B cell (primary cell): Measurements from ENCODE around the gene UAP1L1. TPM values are rescaled to one million over a fixed set of nuclear protein-coding genes. Genes with fewer than 3 reads are reported as not detected.
A peak's percentile ranks its signal among the peaks of the same experiment; 100 is the strongest.

Experiments
- ATAC-seq: fragments of 200-7000 bp; cut with Tn5 transposase; one replicate; pipeline ENCODE4 v1.10.0; 2021; ENCODE audit warnings: low read depth, mild to moderate bottlenecking, moderate number of reproducible peaks, moderate library complexity
- CTCF ChIA-PET: fragments of 350-600 bp; sonication (Branson Sonifier 250); formaldehyde crosslinking; loops from one replicate; lab custom pipeline; 2021; ENCODE audit warnings: antibody characterized with exemption, inconsistent platforms; lab: Charles Lee
- POLR2A ChIA-PET: fragments of 350-600 bp; sonication (Branson Sonifier 250); formaldehyde crosslinking; loops from one replicate; lab custom pipeline; 2021; ENCODE audit warnings: antibody characterized with exemption; lab: Charles Lee
- DNase-seq: peaks from one replicate; pipeline ENCODE4 v3.0.0; 2013
- H2AFZ ChIP-seq: 2 replicates; pipeline ENCODE4 v1.6.1; 2012; ENCODE audit warnings: mild to moderate bottlenecking, low read depth, low read length; ENCODE audit not compliant: insufficient read depth, poor library complexity, severe bottlenecking
- H3K27ac ChIP-seq, 2 donors: 1 replicate in 1 of 2; 2 replicates in 1 of 2; pipeline ENCODE4 v1.5.1; 2012 to 2013; ENCODE audit warnings: low read length in 2 of 2, mild to moderate bottlenecking in 2 of 2, moderate library complexity in 1 of 2
- H3K27me3 ChIP-seq, 4 experiments: fragments of 200-600 bp in 1 of 4; sonication (generic) in 1 of 4; replicated peaks in 1 of 4; 1 replicate in 2 of 4; 2 replicates in 2 of 4; pipeline versions ENCODE4 v1.6.1 to v1.7.0; 2013 to 2016; ENCODE audit warnings: low read length in 3 of 4, mild to moderate bottlenecking in 2 of 4, mixed read lengths in 1 of 4, moderate library complexity in 1 of 4; ENCODE audit not compliant: insufficient read depth in 4 of 4, control insufficient read depth in 3 of 4; ENCODE audit errors: control extremely low read depth in 1 of 4
- H3K36me3 ChIP-seq, 2 experiments: replicated peaks in 1 of 2; 1 replicate in 1 of 2; 2 replicates in 1 of 2; pipeline versions ENCODE4 v1.6.1 to v1.7.1; 2013; ENCODE audit warnings: low read length in 1 of 2; ENCODE audit not compliant: insufficient read depth in 2 of 2, control insufficient read depth in 1 of 2; ENCODE audit errors: control extremely low read depth in 1 of 2, extremely low read depth in 1 of 2
- H3K4me1 ChIP-seq, 2 donors: fragments of 200-600 bp in 1 of 2; sonication (generic) in 1 of 2; 1 replicate in 1 of 2; 2 replicates in 1 of 2; pipeline versions ENCODE4 v1.5.1 to v1.6.1; 2013 to 2017; ENCODE audit warnings: low read length in 2 of 2; ENCODE audit not compliant: control insufficient read depth in 2 of 2, insufficient read depth in 2 of 2
- H3K4me2 ChIP-seq: replicated peaks from 2 replicates; pipeline ENCODE3; 2012; ENCODE audit warnings: mild to moderate bottlenecking, low read depth, low read length; ENCODE audit not compliant: poor library complexity, severe bottlenecking
- H3K4me3 ChIP-seq, 5 experiments: fragments of 200-600 bp in 1 of 5; sonication (generic) in 1 of 5; 1 replicate in 3 of 5; 2 replicates in 2 of 5; pipeline versions ENCODE4 v1.5.1 to v1.7.0; 2011 to 2016; ENCODE audit warnings: low read length in 4 of 5, mild to moderate bottlenecking in 4 of 5, low read depth in 2 of 5, control low read depth in 1 of 5, moderate library complexity in 1 of 5; ENCODE audit not compliant: insufficient read depth in 1 of 5; ENCODE audit errors: control extremely low read depth in 1 of 5, extremely low read depth in 1 of 5
- H3K79me2 ChIP-seq: fragments of 200-600 bp; sonication (generic); one replicate; pipeline ENCODE4 v1.6.0; 2016; ENCODE audit warnings: low read length; ENCODE audit not compliant: control insufficient read depth, insufficient read depth
- H3K9ac ChIP-seq: fragments of 200-600 bp; sonication (generic); 2 replicates; pipeline ENCODE4 v1.6.1; 2017; ENCODE audit warnings: mild to moderate bottlenecking, low read length, moderate library complexity
- H3K9me3 ChIP-seq, 3 donors: one replicate each; pipeline versions ENCODE4 v1.6.1 to v1.7.1; 2013; ENCODE audit warnings: low read length in 2 of 3; ENCODE audit not compliant: control insufficient read depth in 2 of 3, insufficient read depth in 1 of 3; ENCODE audit errors: control extremely low read depth in 1 of 3
- H4K20me1 ChIP-seq: 2 replicates; pipeline ENCODE4 v1.6.0; 2012; ENCODE audit warnings: mild to moderate bottlenecking, low read length; ENCODE audit not compliant: insufficient read depth, control insufficient read depth, poor library complexity, severe bottlenecking
- H3K27ac Mint-ChIP-seq: one replicate; pipeline ENCODE4 v1.8.0; 2021; ENCODE audit warnings: mixed read lengths
- H3K27me3 Mint-ChIP-seq: one replicate; pipeline ENCODE4 v1.8.0; 2021; ENCODE audit warnings: mixed read lengths
- H3K4me1 Mint-ChIP-seq: one replicate; pipeline ENCODE4 v1.8.0; 2021; ENCODE audit warnings: mixed read lengths
- H3K4me3 Mint-ChIP-seq: one replicate; pipeline ENCODE4 v1.8.0; 2021; ENCODE audit warnings: mixed read lengths
- H3K9me3 Mint-ChIP-seq: one replicate; pipeline ENCODE4 v1.8.0; 2022; ENCODE audit warnings: mixed read lengths; ENCODE audit not compliant: insufficient read depth
- EZH2 ChIP-seq: IDR thresholded peaks from 2 replicates; pipeline ENCODE4 v1.6.1; 2012; ENCODE audit warnings: borderline replicate concordance, low read depth, mild to moderate bottlenecking, moderate library complexity, low read length; ENCODE audit not compliant: insufficient read depth, poor library complexity, severe bottlenecking
- WGBS: methylation state at CpG from one replicate; pipeline ENCODE4 v1.1.5; 2013; ENCODE audit warnings: missing lambda C conversion rate; ENCODE audit not compliant: insufficient coverage; 5-methylcytosine and 5-hydroxymethylcytosine counted together
- intact Hi-C: fragments of 100-400 bp; cut with micrococcal nuclease; formaldehyde crosslinking; loops from one replicate; pipeline ENCODE4 v1.10.0; 2022
- polyA plus RNA-seq: library from polyadenylated mRNA; depleted of rRNA; stranded (reverse); fragments of >200 nt; gene quantifications from 2 replicates; pipeline ENCODE4 v1.2.3, GENCODE V29; 2012
- total RNA-seq, 2 donors: library from RNA; stranded (reverse); fragments of 120-200 nt in 1 of 2; gene quantifications; 1 replicate in 1 of 2; 2 replicates in 1 of 2; pipeline versions ENCODE4 v1.2.3 to v1.2.4, GENCODE V29; 2013 to 2022
- TF ChIP-seq, protein P1 (sequence below): fragments of 200-600 bp; IDR thresholded peaks from one replicate; pipeline ENCODE4 v1.8.0; 2022; ENCODE audit warnings: antibody characterized with exemption, mild to moderate bottlenecking

UAP1L1 gene
- total and polyA plus RNA-seq, 2 donors (not counting 1 experiment from before 2014, with no cell fraction given): 29.1 to 47.6 TPM

GRCh38 chr9:137082222-137082924 lies 5.1 kb downstream of the UAP1L1 start:
- Histone ChIP-seq H4K20me1 (peaks cover 26% of the 10 kb centered on the region), H3K9me3 (no peaks in the 10 kb centered on the region), H3K4me3 (no peak overlapping the region), H3K4me2 (no peak overlapping the region), H3K27ac (no peak overlapping the region), H3K36me3 (peaks cover 0 to 29% of the 10 kb centered on the region in 2 experiments), H3K27me3 (no peaks in the 10 kb centered on the region), H3K9ac (no peak overlapping the region), H3K79me2 (peaks cover 15% of the 10 kb centered on the region), H3K4me1 (peaks cover 18 to 41% of the 10 kb centered on the region in 2 donors), H2AFZ (no peak overlapping the region)
- TF ChIP-seq, protein P1, sequence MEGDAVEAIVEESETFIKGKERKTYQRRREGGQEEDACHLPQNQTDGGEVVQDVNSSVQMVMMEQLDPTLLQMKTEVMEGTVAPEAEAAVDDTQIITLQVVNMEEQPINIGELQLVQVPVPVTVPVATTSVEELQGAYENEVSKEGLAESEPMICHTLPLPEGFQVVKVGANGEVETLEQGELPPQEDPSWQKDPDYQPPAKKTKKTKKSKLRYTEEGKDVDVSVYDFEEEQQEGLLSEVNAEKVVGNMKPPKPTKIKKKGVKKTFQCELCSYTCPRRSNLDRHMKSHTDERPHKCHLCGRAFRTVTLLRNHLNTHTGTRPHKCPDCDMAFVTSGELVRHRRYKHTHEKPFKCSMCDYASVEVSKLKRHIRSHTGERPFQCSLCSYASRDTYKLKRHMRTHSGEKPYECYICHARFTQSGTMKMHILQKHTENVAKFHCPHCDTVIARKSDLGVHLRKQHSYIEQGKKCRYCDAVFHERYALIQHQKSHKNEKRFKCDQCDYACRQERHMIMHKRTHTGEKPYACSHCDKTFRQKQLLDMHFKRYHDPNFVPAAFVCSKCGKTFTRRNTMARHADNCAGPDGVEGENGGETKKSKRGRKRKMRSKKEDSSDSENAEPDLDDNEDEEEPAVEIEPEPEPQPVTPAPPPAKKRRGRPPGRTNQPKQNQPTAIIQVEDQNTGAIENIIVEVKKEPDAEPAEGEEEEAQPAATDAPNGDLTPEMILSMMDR: no peak
- no peak for TF ChIP-seq EZH2
- ChIA-PET POLR2A (interaction anchor here (0.5 to 1.5 kb wide), 2 partner anchors 15 to 21 kb away, joined by 3 to 5 read pairs; no protein-coding TSS in a partner anchor), CTCF (interaction anchor here (1.5 to 2.0 kb wide), 3 partner anchors 13 to 36 kb away, joined by 3 to 11 read pairs (median 8); partner anchors contain the start of gene SAPCD2)
- no peak overlapping the region for H3K27ac Mint-ChIP-seq
- ATAC-seq: no peak
- no peak overlapping the region for H3K4me3 Mint-ChIP-seq
- H3K4me1 Mint-ChIP-seq: peaks cover 33% of the 10 kb centered on the region
- no peaks in the 10 kb centered on the region for H3K9me3 Mint-ChIP-seq
- DNase-seq: no peak
- no peaks in the 10 kb centered on the region for H3K27me3 Mint-ChIP-seq
- WGBS: 95% methylated on average over 15 of the region's 16 CpGs
- intact Hi-C loops: no loop called here

GRCh38 chr9:137082925-137083290 lies 5.6 kb downstream of the UAP1L1 start:
- Histone ChIP-seq H3K4me2 (no peak overlapping the region), H3K79me2 (peaks cover 15% of the 10 kb centered on the region), H3K9ac (no peak overlapping the region), H2AFZ (no peak overlapping the region), H3K4me3 (no peak overlapping the region), H3K27me3 (no peaks in the 10 kb centered on the region), H3K36me3 (peaks cover 0 to 29% of the 10 kb centered on the region in 2 experiments), H3K27ac (no peak overlapping the region), H4K20me1 (peaks cover 25% of the 10 kb centered on the region), H3K4me1 (peaks cover 24 to 45% of the 10 kb centered on the region in 2 donors), H3K9me3 (no peaks in the 10 kb centered on the region)
- ATAC-seq (no peak), DNase-seq (no peak)
- Mint-ChIP-seq H3K27me3 (no peaks in the 10 kb centered on the region), H3K4me3 (no peak overlapping the region), H3K27ac (peak overlapping the region; percentile 82), H3K4me1 (peaks cover 38% of the 10 kb centered on the region), H3K9me3 (no peaks in the 10 kb centered on the region)
- intact Hi-C loops: no loop called here
- 52% methylated on average over 5 of the region's 8 CpGs for WGBS
- ChIA-PET POLR2A (interaction anchor here (1.5 kb wide), 1 partner anchor 16 kb away, joined by 5 read pairs; no protein-coding TSS in a partner anchor), CTCF (interaction anchor here (1.6 to 2.0 kb wide), 3 partner anchors 13 to 36 kb away, joined by 5 to 11 read pairs (median 8); partner anchors contain the start of gene SAPCD2)
- no peak for TF ChIP-seq EZH2
- TF ChIP-seq, protein P1: no peak
